K562 (cell line): ENCODE data around the gene UBN1. TPM values are rescaled to one million over a fixed set of nuclear protein-coding genes. Genes with fewer than 3 reads are reported as not detected.

Source experiments
- NFYB ChIP-seq: IDR thresholded peaks from 2 replicates; pipeline ENCODE4 v1.6.1; 2011; ENCODE audit warnings: mild to moderate bottlenecking, moderate library complexity; ENCODE audit not compliant: insufficient read length; ENCODE audit errors: extremely low read depth
- RBM14 ChIP-seq: fragments of 200-400 bp; formaldehyde crosslinking; IDR thresholded peaks from 2 replicates; pipeline ENCODE4 v1.6.1; 2018; ENCODE audit warnings: low read depth, mild to moderate bottlenecking, low read length, moderate library complexity, borderline replicate concordance; ENCODE audit not compliant: insufficient read depth
- THRAP3 ChIP-seq: fragments of 450-650 bp; IDR thresholded peaks from 2 replicates; pipeline ENCODE4 v1.6.1; 2016; ENCODE audit warnings: mild to moderate bottlenecking, inconsistent platforms, borderline replicate concordance
- ZNF274 ChIP-seq: IDR thresholded peaks from 2 replicates; pipeline ENCODE4 v1.6.1; 2011; ENCODE audit warnings: low read depth, mild to moderate bottlenecking, low read length, moderate library complexity, borderline replicate concordance
- ZNF436 ChIP-seq: fragments of 250-450, 450-650 bp; sonication (Bioruptor Pico); formaldehyde crosslinking; IDR thresholded peaks from 2 replicates; pipeline ENCODE4 v1.7.0; 2020; ENCODE audit warnings: mild to moderate bottlenecking
- ZNF561 ChIP-seq: fragments of 450-650 bp; formaldehyde crosslinking; conservative IDR thresholded peaks from 2 replicates; pipeline ENCODE4 v1.4.0; 2020; ENCODE audit warnings: mild to moderate bottlenecking, moderate library complexity
- ZNF699 ChIP-seq: fragments of 250-450 bp; sonication (Bioruptor Pico); IDR thresholded peaks from 2 replicates; pipeline ENCODE4 v1.8.0; 2021; ENCODE audit warnings: mild to moderate bottlenecking, moderate library complexity; ENCODE audit not compliant: insufficient replicate concordance
- polyA plus RNA-seq, 8 experiments: library from polyadenylated mRNA; depleted of rRNA in 4 of 8; stranded (reverse) in 5 of 8; unstranded in 3 of 8; fragments of >200 nt; fragmentation: Nextera tagmentation in 2 of 8; fragmentation: Illumina TruSeq in 1 of 8; extraction: Ambion mirVana in 2 of 8; extraction: Trizol in 1 of 8; gene quantifications; 2 replicates each; pipeline versions ENCODE4 v1.2.1 to v1.2.3, GENCODE V29; 2011 to 2014; ENCODE audit warnings: inconsistent platforms in 1 of 8, missing spikeins in 1 of 8
- total RNA-seq, 7 experiments: library from RNA; depleted of rRNA in 6 of 7; stranded (reverse); fragments of >200 nt in 6 of 7; fragmentation: Illumina TruSeq in 2 of 7; extraction: Trizol in 2 of 7; gene quantifications; 2 replicates each; pipeline versions ENCODE4 v1.2.1 to v1.2.3, GENCODE V29; 2011 to 2021; ENCODE audit warnings: low replicate concordance in 1 of 7
- TF ChIP-seq, protein P1 (sequence below): fragments of 450-650 bp; IDR thresholded peaks from 2 replicates; pipeline ENCODE4 v1.6.1; 2016; ENCODE audit warnings: mild to moderate bottlenecking, moderate library complexity
- TF ChIP-seq, protein P2 (sequence below): fragments of 450-650 bp; IDR thresholded peaks from 2 replicates; pipeline ENCODE4 v1.6.1; 2016; ENCODE audit warnings: antibody characterized with exemption
- TF ChIP-seq, protein P3 (sequence below): fragments of 450-650 bp; IDR thresholded peaks from 2 replicates; pipeline ENCODE4 v1.7.1; 2018; ENCODE audit warnings: mild to moderate bottlenecking, low read depth; ENCODE audit not compliant: partially characterized antibody

Gene UBN1
- total and polyA plus RNA-seq, 9 of the 15 experiments (the other 6 are each of a cell fraction or from before 2014, with no cell fraction given), result 1.5 to 45.7 (median 20.6) TPM

DNA sequence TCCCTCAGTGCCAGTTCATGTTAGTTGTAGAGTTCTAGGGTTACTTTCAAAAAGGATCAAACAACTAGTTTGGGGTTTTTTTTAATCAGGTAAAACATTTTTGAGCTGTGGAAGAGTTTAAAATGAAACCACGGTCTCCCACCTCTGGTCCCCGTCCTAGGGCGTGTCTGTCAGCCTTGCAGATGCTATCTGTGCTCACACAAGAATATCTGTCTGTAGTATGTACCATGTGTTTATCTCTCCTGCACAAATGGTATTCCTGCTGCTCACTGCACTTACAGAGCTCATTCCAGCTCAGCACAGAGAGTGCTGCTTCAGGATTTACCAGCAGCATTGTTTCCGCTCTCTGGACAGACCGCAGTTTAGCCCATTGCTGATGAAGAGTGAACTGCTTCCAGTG, 38.9 kb downstream of the UBN1 start (continued):
- TF ChIP-seq, protein P1, sequence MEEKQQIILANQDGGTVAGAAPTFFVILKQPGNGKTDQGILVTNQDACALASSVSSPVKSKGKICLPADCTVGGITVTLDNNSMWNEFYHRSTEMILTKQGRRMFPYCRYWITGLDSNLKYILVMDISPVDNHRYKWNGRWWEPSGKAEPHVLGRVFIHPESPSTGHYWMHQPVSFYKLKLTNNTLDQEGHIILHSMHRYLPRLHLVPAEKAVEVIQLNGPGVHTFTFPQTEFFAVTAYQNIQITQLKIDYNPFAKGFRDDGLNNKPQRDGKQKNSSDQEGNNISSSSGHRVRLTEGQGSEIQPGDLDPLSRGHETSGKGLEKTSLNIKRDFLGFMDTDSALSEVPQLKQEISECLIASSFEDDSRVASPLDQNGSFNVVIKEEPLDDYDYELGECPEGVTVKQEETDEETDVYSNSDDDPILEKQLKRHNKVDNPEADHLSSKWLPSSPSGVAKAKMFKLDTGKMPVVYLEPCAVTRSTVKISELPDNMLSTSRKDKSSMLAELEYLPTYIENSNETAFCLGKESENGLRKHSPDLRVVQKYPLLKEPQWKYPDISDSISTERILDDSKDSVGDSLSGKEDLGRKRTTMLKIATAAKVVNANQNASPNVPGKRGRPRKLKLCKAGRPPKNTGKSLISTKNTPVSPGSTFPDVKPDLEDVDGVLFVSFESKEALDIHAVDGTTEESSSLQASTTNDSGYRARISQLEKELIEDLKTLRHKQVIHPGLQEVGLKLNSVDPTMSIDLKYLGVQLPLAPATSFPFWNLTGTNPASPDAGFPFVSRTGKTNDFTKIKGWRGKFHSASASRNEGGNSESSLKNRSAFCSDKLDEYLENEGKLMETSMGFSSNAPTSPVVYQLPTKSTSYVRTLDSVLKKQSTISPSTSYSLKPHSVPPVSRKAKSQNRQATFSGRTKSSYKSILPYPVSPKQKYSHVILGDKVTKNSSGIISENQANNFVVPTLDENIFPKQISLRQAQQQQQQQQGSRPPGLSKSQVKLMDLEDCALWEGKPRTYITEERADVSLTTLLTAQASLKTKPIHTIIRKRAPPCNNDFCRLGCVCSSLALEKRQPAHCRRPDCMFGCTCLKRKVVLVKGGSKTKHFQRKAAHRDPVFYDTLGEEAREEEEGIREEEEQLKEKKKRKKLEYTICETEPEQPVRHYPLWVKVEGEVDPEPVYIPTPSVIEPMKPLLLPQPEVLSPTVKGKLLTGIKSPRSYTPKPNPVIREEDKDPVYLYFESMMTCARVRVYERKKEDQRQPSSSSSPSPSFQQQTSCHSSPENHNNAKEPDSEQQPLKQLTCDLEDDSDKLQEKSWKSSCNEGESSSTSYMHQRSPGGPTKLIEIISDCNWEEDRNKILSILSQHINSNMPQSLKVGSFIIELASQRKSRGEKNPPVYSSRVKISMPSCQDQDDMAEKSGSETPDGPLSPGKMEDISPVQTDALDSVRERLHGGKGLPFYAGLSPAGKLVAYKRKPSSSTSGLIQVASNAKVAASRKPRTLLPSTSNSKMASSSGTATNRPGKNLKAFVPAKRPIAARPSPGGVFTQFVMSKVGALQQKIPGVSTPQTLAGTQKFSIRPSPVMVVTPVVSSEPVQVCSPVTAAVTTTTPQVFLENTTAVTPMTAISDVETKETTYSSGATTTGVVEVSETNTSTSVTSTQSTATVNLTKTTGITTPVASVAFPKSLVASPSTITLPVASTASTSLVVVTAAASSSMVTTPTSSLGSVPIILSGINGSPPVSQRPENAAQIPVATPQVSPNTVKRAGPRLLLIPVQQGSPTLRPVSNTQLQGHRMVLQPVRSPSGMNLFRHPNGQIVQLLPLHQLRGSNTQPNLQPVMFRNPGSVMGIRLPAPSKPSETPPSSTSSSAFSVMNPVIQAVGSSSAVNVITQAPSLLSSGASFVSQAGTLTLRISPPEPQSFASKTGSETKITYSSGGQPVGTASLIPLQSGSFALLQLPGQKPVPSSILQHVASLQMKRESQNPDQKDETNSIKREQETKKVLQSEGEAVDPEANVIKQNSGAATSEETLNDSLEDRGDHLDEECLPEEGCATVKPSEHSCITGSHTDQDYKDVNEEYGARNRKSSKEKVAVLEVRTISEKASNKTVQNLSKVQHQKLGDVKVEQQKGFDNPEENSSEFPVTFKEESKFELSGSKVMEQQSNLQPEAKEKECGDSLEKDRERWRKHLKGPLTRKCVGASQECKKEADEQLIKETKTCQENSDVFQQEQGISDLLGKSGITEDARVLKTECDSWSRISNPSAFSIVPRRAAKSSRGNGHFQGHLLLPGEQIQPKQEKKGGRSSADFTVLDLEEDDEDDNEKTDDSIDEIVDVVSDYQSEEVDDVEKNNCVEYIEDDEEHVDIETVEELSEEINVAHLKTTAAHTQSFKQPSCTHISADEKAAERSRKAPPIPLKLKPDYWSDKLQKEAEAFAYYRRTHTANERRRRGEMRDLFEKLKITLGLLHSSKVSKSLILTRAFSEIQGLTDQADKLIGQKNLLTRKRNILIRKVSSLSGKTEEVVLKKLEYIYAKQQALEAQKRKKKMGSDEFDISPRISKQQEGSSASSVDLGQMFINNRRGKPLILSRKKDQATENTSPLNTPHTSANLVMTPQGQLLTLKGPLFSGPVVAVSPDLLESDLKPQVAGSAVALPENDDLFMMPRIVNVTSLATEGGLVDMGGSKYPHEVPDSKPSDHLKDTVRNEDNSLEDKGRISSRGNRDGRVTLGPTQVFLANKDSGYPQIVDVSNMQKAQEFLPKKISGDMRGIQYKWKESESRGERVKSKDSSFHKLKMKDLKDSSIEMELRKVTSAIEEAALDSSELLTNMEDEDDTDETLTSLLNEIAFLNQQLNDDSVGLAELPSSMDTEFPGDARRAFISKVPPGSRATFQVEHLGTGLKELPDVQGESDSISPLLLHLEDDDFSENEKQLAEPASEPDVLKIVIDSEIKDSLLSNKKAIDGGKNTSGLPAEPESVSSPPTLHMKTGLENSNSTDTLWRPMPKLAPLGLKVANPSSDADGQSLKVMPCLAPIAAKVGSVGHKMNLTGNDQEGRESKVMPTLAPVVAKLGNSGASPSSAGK, result no peak
- TF ChIP-seq THRAP3, result no peak
- no peak for TF ChIP-seq ZNF436 (CRISPR knock-in tag)
- TF ChIP-seq, protein P2, sequence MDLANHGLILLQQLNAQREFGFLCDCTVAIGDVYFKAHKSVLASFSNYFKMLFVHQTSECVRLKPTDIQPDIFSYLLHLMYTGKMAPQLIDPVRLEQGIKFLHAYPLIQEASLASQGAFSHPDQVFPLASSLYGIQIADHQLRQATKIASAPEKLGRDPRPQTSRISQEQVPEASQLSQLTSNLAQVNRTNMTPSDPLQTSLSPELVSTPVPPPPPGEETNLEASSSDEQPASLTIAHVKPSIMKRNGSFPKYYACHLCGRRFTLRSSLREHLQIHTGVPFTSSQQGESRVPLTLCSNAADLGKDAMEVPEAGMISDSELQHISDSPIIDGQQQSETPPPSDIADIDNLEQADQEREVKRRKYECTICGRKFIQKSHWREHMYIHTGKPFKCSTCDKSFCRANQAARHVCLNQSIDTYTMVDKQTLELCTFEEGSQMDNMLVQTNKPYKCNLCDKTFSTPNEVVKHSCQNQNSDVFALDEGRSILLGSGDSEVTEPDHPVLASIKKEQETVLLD, result no peak
- no peak for TF ChIP-seq NFYB
- TF ChIP-seq ZNF561 (CRISPR knock-in tag), result no peak
- TF ChIP-seq RBM14, result no peak
- TF ChIP-seq ZNF699, result no peak
- TF ChIP-seq, protein P3, sequence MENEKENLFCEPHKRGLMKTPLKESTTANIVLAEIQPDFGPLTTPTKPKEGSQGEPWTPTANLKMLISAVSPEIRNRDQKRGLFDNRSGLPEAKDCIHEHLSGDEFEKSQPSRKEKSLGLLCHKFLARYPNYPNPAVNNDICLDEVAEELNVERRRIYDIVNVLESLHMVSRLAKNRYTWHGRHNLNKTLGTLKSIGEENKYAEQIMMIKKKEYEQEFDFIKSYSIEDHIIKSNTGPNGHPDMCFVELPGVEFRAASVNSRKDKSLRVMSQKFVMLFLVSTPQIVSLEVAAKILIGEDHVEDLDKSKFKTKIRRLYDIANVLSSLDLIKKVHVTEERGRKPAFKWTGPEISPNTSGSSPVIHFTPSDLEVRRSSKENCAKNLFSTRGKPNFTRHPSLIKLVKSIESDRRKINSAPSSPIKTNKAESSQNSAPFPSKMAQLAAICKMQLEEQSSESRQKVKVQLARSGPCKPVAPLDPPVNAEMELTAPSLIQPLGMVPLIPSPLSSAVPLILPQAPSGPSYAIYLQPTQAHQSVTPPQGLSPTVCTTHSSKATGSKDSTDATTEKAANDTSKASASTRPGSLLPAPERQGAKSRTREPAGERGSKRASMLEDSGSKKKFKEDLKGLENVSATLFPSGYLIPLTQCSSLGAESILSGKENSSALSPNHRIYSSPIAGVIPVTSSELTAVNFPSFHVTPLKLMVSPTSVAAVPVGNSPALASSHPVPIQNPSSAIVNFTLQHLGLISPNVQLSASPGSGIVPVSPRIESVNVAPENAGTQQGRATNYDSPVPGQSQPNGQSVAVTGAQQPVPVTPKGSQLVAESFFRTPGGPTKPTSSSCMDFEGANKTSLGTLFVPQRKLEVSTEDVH, result no peak
- TF ChIP-seq ZNF274, result no peak
